NCI-H2171 (cell line): Measurements from ENCODE around the gene EMILIN2.
"Not testable (repeated sequence)": the region's sequence is repeated elsewhere in the genome, so short reads cannot be mapped to it uniquely, and the experiment has no call there.

ENCODE experiments used
- DNase-seq: peaks from one replicate; lab custom pipeline; 2025; lab: John Stamatoyannopoulos, UW

The EMILIN2 gene

GRCh38 chr18:2845172-2845571 is 1.6 kb upstream of the EMILIN2 start:
- DNase-seq = no peak

DNA sequence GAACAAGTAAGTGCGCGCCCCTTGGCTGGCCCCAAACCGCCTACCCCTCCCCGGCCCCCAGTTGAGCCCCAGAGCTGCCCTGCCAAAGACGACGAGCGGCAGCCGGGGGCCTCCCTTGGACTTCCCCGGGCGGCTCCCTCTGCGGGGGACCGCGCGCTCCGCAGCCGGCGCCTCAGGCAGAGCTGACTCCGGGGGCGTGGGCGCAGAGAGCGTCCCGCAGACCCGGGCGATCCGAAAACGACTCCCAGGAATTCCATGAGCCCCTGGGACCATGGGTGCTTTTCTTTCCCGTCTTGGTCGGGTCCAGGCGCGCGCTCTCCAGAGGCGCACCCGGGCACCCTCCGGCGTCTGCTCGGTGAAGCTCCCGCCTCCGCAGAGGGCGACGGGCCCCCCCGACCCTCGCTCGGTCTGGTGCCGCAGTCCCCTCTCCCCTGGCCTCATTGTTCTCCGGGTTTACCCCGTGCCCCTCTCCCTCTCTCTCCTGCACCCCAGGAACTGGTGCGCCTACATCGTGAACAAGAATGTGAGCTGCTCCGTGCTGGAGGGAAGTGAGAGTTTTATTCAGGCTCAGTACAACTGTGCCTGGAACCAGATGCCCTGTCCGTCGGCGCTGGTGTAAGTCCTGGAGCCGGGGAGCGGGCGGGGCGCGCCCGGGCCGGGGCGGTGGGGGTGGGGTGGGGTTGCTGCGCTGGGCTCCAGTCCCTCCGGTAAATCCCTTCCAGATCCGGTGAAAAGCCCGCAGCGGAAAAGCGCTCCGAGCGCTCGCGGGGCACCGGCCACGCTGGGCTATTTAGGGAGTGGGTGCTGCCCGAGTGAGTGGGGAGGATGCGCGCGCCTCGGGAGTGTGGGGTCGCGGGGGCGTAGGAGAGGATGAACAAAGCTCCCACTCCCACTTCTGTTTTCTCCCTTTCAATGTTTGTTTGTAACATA is 776 bp downstream of the EMILIN2 start:
- no peak for DNase-seq

DNA sequence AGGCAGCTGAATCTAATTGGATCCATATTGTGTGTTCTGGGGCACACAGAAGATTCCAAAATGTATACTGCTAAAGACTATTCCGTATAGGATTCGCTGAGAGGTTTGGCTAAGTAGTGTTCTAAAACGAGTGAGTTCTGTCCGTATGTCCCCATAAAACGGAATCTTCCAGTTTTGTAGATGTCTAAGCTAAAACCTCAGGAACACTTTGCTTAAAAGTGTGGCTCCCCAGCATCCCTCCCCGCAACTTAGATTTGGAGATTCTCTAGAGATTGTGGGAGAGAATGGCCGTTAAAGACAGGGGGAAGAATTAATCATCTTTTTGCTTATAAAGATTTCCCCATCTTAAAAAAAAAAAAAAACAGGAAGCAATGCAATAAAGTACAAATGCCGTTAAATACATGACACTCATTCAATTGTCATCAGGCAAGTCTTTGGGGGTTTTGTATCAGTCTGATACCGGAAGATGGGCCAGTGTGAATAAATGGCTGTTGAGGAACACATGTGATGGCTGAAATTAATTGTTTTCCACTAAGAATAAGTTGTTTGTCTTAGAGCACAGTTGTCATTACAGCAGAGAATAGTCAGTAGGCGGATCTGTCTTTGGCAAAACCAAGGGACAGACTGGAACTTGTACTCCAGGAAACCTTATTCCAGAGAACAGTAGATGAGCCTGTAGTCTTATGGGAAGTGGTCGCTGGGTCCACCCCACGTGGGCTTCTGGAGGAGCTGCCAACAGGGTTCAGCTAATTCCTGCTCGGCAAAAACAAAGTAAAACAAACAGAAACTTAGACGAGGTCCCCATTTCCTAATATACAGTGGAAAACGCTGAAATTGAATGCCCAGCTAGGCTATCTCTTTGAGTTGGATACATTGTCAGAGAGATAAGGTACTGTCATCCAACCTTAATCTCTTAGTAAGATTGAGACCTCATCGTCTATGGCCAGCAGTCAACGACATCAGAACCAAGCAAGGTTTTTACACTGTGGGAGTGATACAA is 1.7 kb downstream of the EMILIN2 start:
- no peak for DNase-seq

GRCh38 chr18:2850816-2851215 is 4.0 kb downstream of the EMILIN2 start:
- no peak for DNase-seq

- no peak for DNase-seq
Measured at GRCh38 chr18:2851771-2852170, 5.0 kb downstream of the EMILIN2 start.

- not testable (repeated sequence) for DNase-seq
Measured at GRCh38 chr18:2852460-2852859, 5.7 kb downstream of the EMILIN2 start.

DNA sequence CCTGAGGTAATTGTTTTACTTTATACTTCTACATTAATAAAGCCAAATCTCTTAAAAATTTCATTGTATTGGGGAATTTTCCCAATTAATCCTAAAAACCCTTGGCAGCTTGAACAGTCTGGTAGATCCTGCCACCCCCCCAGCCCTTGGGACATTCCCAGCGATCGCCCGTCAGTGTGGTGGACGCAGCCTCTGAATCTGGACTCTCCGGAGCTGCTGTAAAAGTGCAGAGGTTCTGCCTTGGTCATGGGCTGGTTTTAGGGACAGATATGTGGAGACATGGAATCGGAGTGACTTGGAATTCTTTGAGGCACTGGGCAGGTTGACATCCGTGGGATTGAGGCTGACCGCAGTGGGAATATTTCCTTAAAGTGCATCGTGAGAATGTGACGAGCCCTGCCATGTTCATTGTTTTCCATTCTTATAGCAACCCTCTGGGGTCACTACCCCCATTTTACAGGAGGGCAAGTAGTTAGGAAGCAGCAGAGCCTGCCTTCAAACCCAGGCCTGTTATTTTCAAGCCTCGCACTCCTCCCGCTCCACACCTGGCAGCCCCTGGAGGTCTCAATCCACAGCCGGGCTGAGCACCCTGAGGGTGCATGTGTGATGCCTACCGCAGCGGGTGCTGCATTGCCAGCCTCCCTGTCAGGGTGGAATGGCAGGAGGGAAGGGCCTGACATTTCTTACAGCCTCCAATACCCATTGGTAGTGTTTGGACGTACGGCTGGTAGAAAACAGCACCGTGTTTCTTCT is 6.5 kb downstream of the EMILIN2 start:
- DNase-seq = no peak

DNA sequence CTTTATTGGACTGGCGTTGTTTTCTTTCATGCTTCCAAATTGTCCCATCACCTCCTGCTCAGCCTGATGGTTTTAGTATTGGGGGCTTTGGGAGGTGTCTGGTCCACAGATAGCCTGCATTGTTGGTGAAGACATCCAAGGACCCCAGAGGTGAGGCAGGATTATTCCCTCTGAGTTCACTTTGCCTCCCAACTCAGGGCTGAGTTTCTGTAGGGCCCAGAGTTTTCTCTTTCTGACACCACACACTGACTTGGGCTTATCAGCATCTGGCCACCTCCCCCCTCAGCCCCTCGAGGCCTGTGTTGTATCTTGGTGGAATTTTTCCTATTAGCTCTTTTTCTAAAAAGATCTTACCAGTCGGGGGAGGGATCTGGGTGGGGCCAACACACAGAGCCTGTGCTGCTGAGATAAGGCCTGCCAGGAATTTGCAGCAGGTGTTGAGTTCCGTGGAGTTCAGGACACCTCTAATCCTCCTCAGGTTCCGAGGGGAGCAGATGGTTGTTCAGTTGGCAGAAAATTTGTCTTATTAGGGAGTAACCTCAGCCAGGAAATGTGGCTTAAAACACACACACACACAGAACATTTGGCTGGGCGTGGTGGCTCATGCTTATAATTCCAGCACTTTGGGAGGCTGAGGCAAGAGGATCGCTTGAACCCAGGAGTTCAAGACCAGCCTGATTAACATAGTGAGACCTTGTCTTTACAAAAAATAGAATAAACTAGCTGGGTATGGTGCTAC is 7.3 kb downstream of the EMILIN2 start:
- no peak for DNase-seq

DNA sequence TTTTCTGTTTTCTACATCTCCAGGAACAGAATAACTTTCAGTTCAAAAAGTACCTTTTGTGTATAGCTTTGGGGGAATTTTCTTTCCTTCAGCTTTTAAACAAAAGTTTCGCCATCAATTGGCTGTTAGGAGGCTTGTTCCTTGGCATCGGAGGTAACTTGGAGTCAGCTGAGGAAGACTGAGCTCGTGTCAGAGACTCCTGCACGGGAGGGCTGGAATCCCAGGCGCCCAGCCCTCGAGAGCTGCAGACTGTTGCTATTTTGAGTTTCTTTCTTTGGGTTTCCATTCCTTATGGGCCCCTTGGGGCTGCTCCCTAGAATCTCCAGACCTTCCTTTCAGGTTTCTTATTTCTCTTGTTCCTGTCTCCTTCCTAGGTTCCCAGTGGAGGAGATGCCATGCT is 8.1 kb downstream of the EMILIN2 start:
- no peak for DNase-seq

DNA sequence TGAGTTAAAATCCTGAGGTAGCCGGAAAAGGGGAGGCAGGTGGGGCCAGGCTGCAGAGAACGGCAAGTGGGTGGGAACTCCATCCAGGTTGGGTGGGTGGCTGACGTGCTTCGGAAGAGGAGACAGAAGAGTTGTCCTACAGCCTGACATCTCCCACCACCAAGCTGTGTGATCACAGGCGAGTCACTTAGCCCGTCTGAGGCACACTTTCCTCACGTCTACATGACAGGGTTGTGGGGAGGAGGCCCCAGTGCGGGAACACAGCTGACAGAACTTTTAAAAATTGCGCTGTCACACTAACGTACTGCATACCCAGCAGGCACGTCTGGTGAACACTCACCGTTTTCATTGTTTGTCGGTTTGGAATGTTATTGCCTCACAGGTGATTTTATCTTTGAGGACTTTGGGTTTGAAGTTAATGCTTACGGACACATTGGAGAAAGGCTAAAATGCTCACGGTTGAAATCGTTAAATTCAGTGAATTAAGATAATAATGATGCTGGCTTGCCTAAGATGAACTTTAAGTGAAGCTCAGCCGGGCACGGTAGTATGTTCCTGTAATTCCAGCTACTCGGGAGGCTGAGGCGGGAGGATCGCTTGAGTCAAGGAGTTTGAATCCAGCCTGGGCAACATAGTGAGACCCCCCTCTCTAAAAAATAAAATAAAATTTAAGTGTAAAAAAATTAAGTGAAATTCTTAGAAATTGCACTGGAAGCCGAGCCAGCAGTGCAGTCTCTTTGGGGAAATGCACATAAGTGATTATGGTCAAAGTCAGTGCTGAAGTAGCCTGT is 8.9 kb downstream of the EMILIN2 start:
- DNase-seq = no peak

- no peak for DNase-seq
Measured at GRCh38 chr18:2856547-2857170, 9.9 kb downstream of the EMILIN2 start.

DNA sequence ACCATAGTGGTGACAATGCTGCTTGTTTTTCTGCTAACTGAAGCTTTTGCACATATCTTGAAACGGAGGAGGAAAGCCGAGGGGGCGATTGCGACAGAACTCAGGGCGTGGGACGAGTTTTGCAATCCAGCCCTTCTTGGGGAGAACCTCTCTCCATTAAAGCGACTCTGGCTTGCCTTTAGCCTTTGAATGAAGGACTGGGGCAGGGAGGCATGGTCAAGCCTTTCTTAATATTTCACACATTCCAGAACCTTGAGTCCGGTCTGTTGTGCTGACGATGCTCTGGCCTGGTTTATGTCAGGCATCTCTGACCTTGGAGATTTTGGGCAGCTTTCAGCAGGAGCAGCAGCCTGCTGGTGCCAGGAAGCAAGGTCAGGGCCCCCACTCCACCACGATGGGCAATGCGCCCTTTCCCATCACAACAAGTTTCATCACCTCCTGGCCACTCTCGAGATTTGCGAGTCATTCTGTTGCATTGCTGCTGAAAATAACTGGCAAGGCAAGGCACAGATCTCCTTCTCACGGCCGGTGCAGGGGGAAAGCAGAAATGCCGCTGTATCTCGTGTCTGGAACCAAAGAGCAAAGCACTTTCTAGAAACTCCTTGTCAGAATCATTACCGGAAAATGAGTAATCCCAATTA is 10.8 kb downstream of the EMILIN2 start:
- no peak for DNase-seq

DNA sequence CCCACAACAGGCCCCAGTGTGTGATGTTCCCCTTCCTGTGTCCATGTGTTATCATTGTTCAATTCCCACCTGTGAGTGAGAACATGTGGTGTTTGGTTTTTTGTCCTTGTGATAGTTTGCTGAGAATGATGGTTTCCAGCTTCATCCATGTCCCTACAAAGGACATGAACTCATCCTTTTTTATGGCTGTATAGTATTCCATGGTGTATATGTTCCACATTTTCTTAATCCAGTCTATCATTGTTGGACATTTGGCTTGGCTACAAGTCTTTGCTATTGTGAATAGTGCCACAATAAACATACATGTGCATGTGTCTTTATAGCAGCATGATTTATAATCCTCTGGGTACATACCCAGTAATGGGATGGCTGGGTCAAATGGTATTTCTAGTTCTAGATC is 13.6 kb downstream of the EMILIN2 start:
- not testable (repeated sequence) for DNase-seq

GRCh38 chr18:2863997-2864396 is 17.2 kb downstream of the EMILIN2 start:
- not testable (repeated sequence) for DNase-seq

DNA sequence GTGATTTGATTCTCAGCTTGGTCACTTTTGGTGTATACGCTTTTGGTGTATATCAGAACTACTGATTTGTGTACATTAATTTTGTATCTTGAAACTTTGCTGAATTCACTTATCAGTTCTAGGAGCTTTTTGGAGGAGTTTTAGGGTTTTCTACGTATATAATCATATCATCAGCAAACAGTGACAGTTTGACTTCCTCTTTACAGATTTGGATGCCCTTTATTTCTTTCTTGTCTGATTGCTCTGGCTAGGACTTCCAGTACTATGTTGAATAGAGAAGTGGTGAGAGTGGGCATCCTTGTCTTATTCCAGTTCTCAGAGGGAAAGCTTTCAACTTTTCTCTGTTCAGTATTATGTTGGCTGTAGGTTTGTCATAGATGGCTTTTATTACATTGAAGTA is 19.7 kb downstream of the EMILIN2 start:
- DNase-seq = not testable (repeated sequence)

DNA sequence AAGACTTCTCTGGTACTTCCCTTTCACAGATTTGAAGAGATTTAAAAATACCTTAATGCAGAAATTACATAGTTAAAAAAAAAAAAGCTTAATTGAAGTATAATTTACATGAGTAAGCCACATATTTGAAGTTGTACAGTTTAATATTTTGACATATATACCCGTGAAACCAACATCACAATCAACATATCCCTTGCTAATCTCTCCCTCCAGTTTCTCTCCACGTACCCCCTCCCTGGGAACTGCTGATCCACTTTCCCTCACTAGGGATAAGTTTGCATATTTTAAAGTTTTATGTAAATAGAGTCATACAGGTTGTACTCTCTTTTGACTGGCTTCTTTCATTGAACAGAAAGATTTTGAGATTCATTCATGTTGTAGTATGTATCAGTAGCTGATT is 22.4 kb downstream of the EMILIN2 start:
- DNase-seq = no peak

GRCh38 chr18:2871111-2871720 is 24.4 kb downstream of the EMILIN2 start:
- DNase-seq = no peak

GRCh38 chr18:2872095-2872494 is 25.3 kb downstream of the EMILIN2 start:
- DNase-seq = no peak

GRCh38 chr18:2874765-2875164 is 28.0 kb downstream of the EMILIN2 start:
- no peak for DNase-seq
